SK-N-MC (cell line): ENCODE results near the gene BARX1.
"Not testable (repeated sequence)": the region's sequence is repeated elsewhere in the genome, so short reads cannot be mapped to it uniquely, and the experiment has no call there.

ENCODE experiments used
- DNase-seq: peaks from one replicate; pipeline ENCODE4 v3.0.0-alpha.2; 2011; ENCODE audit warnings: low read depth, low spot score
- H3K27ac ChIP-seq: fragments of 200-600 bp; sonication (generic); 2 replicates; pipeline ENCODE4 v1.5.1; 2016; ENCODE audit warnings: mixed run types
- H3K36me3 ChIP-seq: fragments of 200-600 bp; sonication (generic); 2 replicates; pipeline ENCODE4 v1.6.1; 2017; ENCODE audit warnings: antibody characterized with exemption, low read length, mixed read lengths; ENCODE audit not compliant: insufficient read depth
- H3K4me3 ChIP-seq: fragments of 200-600 bp; sonication (generic); 2 replicates; pipeline ENCODE4 v1.5.1; 2016
- H3K9ac ChIP-seq: fragments of 200-600 bp; sonication (generic); 2 replicates; pipeline ENCODE4 v1.8.0; 2017; ENCODE audit warnings: mixed run types, mixed read lengths; ENCODE audit not compliant: insufficient read length
- H3K9me3 ChIP-seq: fragments of 200-600 bp; sonication (generic); 2 replicates; pipeline ENCODE4 v1.6.1; 2017; ENCODE audit warnings: low read depth, mild to moderate bottlenecking, antibody characterized with exemption, low read length, moderate library complexity, mixed read lengths
- EZH2 ChIP-seq: fragments of 200-600 bp; sonication (generic); IDR thresholded peaks from one replicate; pipeline ENCODE4 v1.6.1; 2017; ENCODE audit warnings: antibody characterized with exemption
- FOXP2 ChIP-seq: optimal IDR thresholded peaks from 2 replicates; pipeline ENCODE3; 2011; ENCODE audit warnings: mild to moderate bottlenecking, moderate library complexity; ENCODE audit not compliant: insufficient read depth; ENCODE audit errors: extremely low read length, control extremely low read depth
- POLR2AphosphoS5 ChIP-seq: IDR thresholded peaks from 2 replicates; pipeline ENCODE4 v1.6.1; 2012; ENCODE audit warnings: mild to moderate bottlenecking, low read depth, low read length, borderline replicate concordance

BARX1 gene

GRCh38 chr9:93988056-93988455, 32.9 kb upstream of the BARX1 start:
- Histone ChIP-seq H3K4me3 (no peak overlapping the region), H3K27ac (no peak overlapping the region)
- TF ChIP-seq EZH2 = no peak
- no peak for TF ChIP-seq POLR2AphosphoS5
- no peak for TF ChIP-seq FOXP2

GRCh38 chr9:93984860-93985259, 29.7 kb upstream of the BARX1 start:
- Histone ChIP-seq H3K9ac (no peak overlapping the region), H3K4me3 (no peak overlapping the region), H3K36me3 (no peaks in the 10 kb centered on the region), H3K9me3 (0 out of 2 replicates have a peak, but pooled peaks cover 3% of the 10 kb centered on the region), H3K27ac (no peak overlapping the region)
- no peak for TF ChIP-seq EZH2
- DNase-seq = no peak

More at GRCh38 chr9:93988056-93988455, 32.9 kb upstream of the BARX1 start:
- H3K36me3 ChIP-seq = no peaks in the 10 kb centered on the region
- H3K9me3 ChIP-seq = peaks cover 7% of the 10 kb centered on the region; the same call in 1 of the 2 replicates
- DNase-seq = no peak
- H3K9ac ChIP-seq = no peak overlapping the region

GRCh38 chr9:93983875-93984274, 28.7 kb upstream of the BARX1 start:
- no peak overlapping the region for H3K27ac ChIP-seq
- no peak overlapping the region for H3K9ac ChIP-seq
- TF ChIP-seq EZH2 (no peak), FOXP2 (no peak), POLR2AphosphoS5 (no peak)
- H3K4me3 ChIP-seq = no peak overlapping the region
- 0 out of 2 replicates have a peak, but pooled peaks cover 3% of the 10 kb centered on the region for H3K9me3 ChIP-seq
- peak; percentile 12 for DNase-seq
- H3K36me3 ChIP-seq = no peaks in the 10 kb centered on the region

- no peak for TF ChIP-seq POLR2AphosphoS5
- TF ChIP-seq FOXP2 = no peak
- TF ChIP-seq EZH2 = no peak
- DNase-seq = no peak
- Histone ChIP-seq H3K9me3 (no peaks in the 10 kb centered on the region), H3K4me3 (no peak overlapping the region), H3K9ac (no peak overlapping the region), H3K36me3 (no peaks in the 10 kb centered on the region), H3K27ac (no peak overlapping the region)
Observed at GRCh38 chr9:93979721-93980120, 24.6 kb upstream of the BARX1 start.

GRCh38 chr9:93978551-93978950, 23.4 kb upstream of the BARX1 start:
- no peaks in the 10 kb centered on the region for H3K36me3 ChIP-seq
- H3K9ac ChIP-seq = no peak overlapping the region
- TF ChIP-seq FOXP2 (no peak), EZH2 (no peak), POLR2AphosphoS5 (no peak)
- DNase-seq = no peak
- H3K4me3 ChIP-seq = no peak overlapping the region; the same call in 1 of the 2 replicates
- no peak overlapping the region for H3K27ac ChIP-seq
- no peaks in the 10 kb centered on the region for H3K9me3 ChIP-seq

GRCh38 chr9:93976973-93977372, 21.8 kb upstream of the BARX1 start:
- Histone ChIP-seq H3K4me3 (no peak overlapping the region), H3K36me3 (no peaks in the 10 kb centered on the region), H3K9me3 (no peaks in the 10 kb centered on the region), H3K27ac (no peak overlapping the region), H3K9ac (no peak overlapping the region)
- TF ChIP-seq EZH2 (no peak), FOXP2 (no peak), POLR2AphosphoS5 (no peak)
- DNase-seq = no peak

GRCh38 chr9:93976081-93976480, 20.9 kb upstream of the BARX1 start:
- no peak for DNase-seq
- H3K4me3 ChIP-seq = no peak overlapping the region
- H3K9me3 ChIP-seq = no peaks in the 10 kb centered on the region
- TF ChIP-seq POLR2AphosphoS5 = no peak
- no peak for TF ChIP-seq FOXP2
- no peak for TF ChIP-seq EZH2
- H3K36me3 ChIP-seq = no peaks in the 10 kb centered on the region
- H3K9ac ChIP-seq = no peak overlapping the region
- no peak overlapping the region for H3K27ac ChIP-seq

GRCh38 chr9:93975262-93975661, 20.1 kb upstream of the BARX1 start:
- Histone ChIP-seq H3K9me3 (no peaks in the 10 kb centered on the region), H3K9ac (no peak overlapping the region), H3K27ac (no peak overlapping the region), H3K4me3 (no peak overlapping the region), H3K36me3 (no peaks in the 10 kb centered on the region)
- no peak for TF ChIP-seq EZH2
- TF ChIP-seq POLR2AphosphoS5 = no peak
- no peak for TF ChIP-seq FOXP2
- no peak for DNase-seq

GRCh38 chr9:93974151-93974550, 19.0 kb upstream of the BARX1 start:
- TF ChIP-seq EZH2 (no peak), POLR2AphosphoS5 (no peak), FOXP2 (no peak)
- H3K4me3 ChIP-seq = no peak overlapping the region
- no peaks in the 10 kb centered on the region for H3K36me3 ChIP-seq
- no peak overlapping the region for H3K9ac ChIP-seq
- no peaks in the 10 kb centered on the region for H3K9me3 ChIP-seq
- H3K27ac ChIP-seq = no peak overlapping the region
- no peak for DNase-seq

GRCh38 chr9:93972655-93973054, 17.5 kb upstream of the BARX1 start:
- H3K4me3 ChIP-seq, H3K36me3 ChIP-seq, H3K9me3 ChIP-seq, DNase-seq, H3K9ac ChIP-seq, H3K27ac ChIP-seq: not testable (repeated sequence)
